Loucy (cell line): ENCODE measurements around the gene TTPAL.

Experiments
- CTCF ChIP-seq: fragments of 200-600 bp; sonication (generic); conservative IDR thresholded peaks from 2 replicates; pipeline ENCODE4 v1.5.1; 2014; ENCODE audit warnings: mild to moderate bottlenecking, antibody characterized with exemption, low read length
- EZH2phosphoT487 ChIP-seq: fragments of 200-600 bp; IDR thresholded peaks from 2 replicates; pipeline ENCODE4 v1.6.1; 2018; ENCODE audit warnings: antibody characterized with exemption, mild to moderate bottlenecking, moderate library complexity, borderline replicate concordance

- TF ChIP-seq CTCF (no peak), EZH2phosphoT487 (no peak)
These were observed 19.0 kb downstream of the TTPAL start for GRCh38 chr20:44494681-44495080.
